GM12865 (cell line): Measurements from ENCODE around the gene RAB27B.

Experiments used
- DNase-seq: peaks from one replicate; pipeline ENCODE4 v3.0.0; 2010; ENCODE audit warnings: low read depth
- H3K4me3 ChIP-seq: 2 replicates; pipeline ENCODE4 v1.5.1; 2011; ENCODE audit warnings: mild to moderate bottlenecking, low read depth, low read length, control low read depth
- TF ChIP-seq, protein P1 (sequence below): IDR thresholded peaks from 2 replicates; pipeline ENCODE4 v1.5.1; 2011; ENCODE audit warnings: low read length, control low read depth, low read depth, inconsistent platforms; ENCODE audit not compliant: insufficient read depth; ENCODE audit errors: missing control alignments

RAB27B gene

DNA sequence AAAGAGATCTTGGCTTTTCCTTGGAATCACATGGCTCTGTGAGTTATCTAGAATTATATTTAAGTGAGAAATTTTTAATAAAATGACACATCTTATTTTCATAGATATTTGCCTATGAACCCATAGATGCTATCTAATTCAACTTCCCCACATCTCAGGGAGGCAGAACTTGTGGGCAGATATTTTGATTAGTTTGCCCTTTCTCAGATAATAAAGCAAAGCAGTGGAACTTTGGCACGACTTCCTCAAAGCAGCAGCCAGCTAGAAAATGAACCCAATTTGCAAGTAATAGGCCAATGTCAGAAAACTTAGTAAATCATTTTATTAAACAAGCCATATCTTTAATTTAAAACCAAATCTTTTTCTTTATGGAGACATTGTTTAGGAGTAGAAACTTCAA, 32.7 kb downstream of the RAB27B start:
- no peak overlapping the region for H3K4me3 ChIP-seq
- DNase-seq, result no peak
- TF ChIP-seq, protein P1, sequence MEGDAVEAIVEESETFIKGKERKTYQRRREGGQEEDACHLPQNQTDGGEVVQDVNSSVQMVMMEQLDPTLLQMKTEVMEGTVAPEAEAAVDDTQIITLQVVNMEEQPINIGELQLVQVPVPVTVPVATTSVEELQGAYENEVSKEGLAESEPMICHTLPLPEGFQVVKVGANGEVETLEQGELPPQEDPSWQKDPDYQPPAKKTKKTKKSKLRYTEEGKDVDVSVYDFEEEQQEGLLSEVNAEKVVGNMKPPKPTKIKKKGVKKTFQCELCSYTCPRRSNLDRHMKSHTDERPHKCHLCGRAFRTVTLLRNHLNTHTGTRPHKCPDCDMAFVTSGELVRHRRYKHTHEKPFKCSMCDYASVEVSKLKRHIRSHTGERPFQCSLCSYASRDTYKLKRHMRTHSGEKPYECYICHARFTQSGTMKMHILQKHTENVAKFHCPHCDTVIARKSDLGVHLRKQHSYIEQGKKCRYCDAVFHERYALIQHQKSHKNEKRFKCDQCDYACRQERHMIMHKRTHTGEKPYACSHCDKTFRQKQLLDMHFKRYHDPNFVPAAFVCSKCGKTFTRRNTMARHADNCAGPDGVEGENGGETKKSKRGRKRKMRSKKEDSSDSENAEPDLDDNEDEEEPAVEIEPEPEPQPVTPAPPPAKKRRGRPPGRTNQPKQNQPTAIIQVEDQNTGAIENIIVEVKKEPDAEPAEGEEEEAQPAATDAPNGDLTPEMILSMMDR, result no peak

DNA sequence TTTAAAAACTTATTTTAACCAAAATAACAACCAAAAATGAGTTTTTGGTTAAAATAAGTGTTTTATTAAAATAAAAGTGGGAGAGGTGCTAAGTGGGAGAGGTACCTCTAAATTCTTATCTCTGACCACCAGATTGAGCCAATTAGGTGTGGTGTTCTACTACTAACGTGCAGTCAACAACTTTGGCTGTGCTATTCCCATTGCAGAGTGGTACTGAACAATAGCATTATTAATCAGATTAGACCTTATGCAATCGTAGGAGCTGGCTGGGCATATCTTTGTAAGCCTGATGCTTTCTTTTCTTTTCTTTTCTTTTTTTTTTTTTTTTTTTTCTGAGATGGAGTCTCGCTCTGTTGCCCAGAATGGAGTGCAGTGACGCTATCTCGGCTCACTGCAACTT, 38.9 kb downstream of the RAB27B start:
- no peak overlapping the region for H3K4me3 ChIP-seq
- DNase-seq, result no peak
- TF ChIP-seq, protein P1, result no peak

DNA sequence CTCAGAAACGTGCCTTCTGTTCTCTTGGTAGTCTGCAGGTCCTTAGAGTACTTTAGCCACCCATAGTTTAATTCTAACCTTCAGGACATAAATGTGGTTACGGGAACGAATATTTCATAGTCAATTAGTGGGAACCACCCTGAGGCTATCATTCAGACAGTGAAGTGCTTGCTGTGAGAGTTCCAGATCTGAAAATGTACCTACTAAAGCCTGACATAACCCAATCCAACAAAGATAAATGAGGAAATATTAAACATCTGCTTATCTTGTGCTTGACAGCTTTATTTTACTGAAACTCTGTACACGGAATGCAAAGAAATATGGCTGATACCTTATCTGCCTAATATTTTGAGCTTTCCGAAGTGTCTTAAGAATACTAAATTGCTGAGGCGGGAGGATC, 43.0 kb downstream of the RAB27B start:
- TF ChIP-seq, protein P1, result no peak
- no peak for DNase-seq
- no peak overlapping the region for H3K4me3 ChIP-seq

DNA sequence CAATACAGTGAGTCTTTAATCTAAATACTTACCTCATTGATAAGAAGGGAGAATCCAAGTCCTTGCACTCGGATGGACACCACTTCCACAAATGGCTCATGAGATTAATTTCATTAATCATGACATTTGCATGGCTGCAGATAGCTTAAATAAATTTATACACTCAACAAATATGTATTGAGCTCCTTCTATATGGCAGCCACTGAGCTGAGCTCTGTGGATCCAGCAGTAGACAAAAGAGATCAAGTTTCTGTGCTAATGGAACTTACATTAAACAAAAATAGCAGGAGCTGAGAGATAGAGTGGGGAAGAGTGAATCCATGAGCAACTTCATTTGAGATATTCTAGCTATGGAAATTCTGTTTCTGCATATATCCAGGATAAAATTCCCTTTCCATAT, 44.4 kb downstream of the RAB27B start:
- H3K4me3 ChIP-seq, result no peak overlapping the region
- TF ChIP-seq, protein P1, result no peak
- no peak for DNase-seq

DNA sequence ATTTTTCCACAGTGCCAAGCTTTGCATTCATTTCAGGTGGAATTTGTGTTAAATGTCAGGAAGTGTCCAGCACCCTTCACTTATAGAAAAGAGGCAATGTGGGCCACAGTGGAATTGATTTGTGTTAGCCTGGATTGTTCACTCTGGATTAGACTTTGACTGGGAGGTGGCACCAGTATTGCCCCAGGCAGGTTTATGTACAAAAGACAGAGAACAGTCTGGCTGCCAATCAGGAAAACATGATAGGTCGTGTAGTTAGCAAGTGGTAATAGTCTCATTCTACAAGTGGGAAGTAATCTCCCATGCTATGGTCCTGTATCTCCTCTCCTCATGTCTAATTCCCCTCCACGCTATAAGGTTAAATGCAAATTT, 45.6 kb downstream of the RAB27B start:
- TF ChIP-seq, protein P1, result no peak
- no peak overlapping the region for H3K4me3 ChIP-seq
- DNase-seq, result no peak

DNA sequence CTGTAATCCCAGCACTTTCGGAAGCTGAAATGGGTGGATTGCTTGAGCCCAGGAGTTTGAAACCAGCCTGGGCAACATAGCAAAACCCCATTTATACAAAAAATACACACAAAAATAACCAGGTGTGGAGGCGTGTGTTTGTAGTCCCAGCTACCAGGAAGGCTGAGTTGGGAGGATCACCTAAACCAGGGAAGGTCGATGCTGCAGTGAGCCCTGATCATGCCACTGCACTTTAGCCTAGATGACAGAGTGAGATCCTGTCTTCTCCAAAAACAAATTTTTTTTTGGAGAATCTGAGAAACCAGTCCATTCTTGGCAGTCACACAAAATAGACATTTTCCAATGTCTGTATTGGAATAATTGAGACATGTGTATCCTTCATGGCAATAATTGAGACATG, 46.8 kb downstream of the RAB27B start:
- H3K4me3 ChIP-seq, result no peak overlapping the region
- DNase-seq, result no peak
- TF ChIP-seq, protein P1, result no peak

DNA sequence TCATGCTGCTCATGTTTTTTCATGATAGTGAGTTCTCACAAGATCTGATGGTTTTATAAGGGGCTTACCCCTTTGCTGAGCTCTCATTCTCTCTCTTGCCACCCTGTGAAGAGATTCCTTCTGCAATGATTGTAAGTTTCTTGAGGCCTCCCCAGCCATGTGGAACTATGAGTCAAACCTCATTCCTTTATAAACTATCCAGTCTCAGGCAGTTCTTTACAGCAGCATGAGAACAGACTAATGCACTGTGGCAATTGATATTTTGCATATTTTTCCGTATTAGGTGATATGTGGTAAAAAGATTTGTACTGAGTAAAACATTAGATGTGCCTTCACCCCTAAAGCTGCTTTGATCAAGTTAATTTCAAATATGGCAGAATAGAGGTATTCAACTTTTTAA, 48.8 kb downstream of the RAB27B start:
- TF ChIP-seq, protein P1, result no peak
- DNase-seq, result no peak
- H3K4me3 ChIP-seq, result no peak overlapping the region
